GM18526 (cell line): ENCODE measurements around the gene MC2R.

Experiments used
- POLR2A ChIP-seq: IDR thresholded peaks from 3 replicates; pipeline ENCODE4 v1.6.1; 2011; ENCODE audit not compliant: insufficient read length; ENCODE audit errors: extremely low read depth

MC2R gene

DNA sequence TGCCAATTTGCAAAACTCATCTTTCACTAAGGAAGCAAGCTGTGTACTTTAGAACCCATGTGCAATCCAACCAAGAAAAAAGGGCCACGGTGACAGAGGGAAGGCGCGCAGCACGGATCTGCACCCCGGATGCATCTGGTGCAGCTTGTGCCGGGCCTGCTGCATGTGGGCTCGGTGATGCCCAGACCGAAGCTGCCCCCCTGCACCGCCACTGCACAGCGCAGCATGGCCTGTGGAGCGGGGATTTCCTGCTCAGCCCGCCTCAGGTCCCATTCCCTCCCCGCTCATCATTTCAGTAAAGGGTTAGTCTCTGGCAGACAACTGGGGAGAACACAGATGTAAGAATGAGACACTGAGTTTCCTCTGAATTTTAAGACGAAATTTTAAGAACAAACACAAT lies 43.0 kb downstream of the MC2R start:
- TF ChIP-seq POLR2A: no peak

DNA sequence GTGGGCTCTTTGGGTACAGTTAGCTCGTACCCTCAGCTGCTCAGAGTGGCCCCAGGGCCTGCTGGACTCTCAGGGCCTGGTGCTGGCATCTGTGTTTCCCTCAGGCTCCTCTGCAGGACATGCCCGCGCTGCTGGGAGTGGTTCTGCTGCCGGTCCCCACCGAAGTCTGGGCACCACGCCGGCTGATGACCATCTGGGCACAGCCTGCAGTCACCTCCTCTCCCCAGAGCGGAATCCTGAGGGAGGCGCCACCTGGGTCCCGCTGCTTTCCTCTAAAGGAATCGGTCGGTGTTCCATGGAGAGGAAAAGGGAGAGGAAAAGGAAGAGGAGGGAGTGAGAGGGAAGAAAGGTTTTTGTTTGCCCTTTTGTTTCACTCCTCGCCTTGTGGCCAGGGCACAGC lies 43.6 kb downstream of the MC2R start:
- TF ChIP-seq POLR2A: no peak

DNA sequence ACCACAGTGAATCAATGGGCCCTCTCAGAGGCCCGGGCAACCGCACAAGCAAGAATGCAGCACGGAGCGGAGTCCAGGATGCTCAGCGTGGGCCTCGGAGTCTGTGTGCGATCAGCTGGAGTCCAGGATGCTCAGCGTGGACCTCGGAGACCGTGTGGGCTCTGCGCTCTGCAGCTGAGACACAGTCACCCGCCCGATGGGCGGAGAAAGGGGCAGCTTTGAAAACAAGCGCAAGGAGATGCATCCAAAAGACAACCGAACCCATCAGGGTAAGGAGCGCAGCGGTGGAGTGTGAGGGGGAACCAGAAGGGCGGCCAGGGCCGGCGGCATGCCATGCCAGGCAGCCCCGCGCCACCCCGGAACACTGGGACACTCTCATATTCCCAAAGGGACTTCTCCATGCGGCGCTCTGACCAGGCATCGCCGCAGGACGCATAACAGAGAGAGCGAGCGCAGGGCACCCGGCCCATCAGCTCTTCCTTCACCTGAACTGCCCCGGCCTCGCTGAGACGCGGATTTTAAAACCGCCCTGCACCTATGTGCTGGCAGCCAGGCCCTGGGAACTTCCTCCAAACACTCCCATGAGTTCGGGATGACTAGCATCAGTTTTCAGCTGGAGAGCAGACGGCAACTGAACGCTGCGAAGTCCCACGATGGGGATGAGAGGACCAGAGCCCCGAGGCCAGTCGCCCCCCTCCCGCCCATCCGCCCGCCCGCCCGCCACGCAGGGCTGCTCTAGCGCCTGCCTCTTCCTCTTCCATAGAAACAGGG lies 46.6 kb downstream of the MC2R start:
- no peak for TF ChIP-seq POLR2A

DNA sequence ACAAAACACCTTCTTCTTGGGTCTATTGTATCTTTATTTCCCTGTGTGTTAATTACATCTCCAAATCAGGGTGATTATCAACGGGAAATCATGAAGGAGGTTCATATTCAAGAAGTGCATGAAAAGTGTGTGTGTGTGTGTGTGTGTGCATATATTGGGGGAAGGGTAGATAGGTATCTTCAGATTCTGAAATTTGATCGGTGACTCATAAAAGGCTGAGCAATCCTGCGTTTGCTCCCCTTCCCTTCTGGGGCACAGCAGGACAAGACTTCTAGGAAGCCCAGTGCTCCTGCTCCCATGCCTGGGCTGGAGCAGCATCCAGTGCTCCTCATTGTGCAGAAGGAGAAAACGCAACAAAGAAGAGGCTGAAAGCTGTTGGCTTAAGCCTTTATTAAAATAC lies 65.5 kb downstream of the MC2R start:
- no peak for TF ChIP-seq POLR2A

DNA sequence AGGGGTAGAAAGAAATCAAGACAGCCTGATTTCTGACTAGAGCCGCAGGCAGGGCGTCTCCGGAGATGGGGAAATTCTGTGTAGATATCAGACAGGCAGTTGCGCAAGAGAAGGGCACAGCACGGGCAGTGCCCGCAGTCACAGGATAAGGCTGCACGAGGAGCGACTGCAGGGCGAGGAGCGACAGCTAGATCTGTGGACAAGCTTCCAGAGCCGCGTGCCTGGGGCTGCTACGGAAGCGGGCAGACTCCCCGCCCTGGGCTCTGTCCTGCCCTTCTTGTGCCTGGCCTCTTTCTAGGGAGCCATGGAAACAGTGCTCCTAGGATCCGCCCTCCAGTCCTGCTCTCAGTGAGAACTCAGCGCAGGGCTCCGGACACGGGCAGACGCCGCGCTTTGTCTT lies 78.8 kb downstream of the MC2R start:
- TF ChIP-seq POLR2A: no peak

DNA sequence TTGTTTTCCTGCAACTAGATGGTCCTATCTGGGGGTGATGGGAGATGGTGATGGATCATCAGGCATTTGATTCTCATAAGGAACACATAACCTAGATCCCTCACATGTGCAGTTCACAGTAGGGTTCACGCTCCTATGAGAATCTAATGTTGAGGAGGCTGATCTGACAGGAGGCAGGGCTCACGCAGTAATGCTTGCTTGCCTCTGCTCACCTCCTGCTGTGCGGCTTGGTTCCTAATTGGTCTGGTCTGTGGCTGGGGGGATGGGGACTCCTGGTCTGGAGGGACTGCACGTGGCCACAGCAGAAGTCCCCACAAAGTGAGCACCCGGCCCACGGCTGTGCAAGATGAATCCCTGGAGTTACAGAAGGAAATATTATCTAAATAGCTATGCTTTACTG lies 80.1 kb downstream of the MC2R start:
- TF ChIP-seq POLR2A: no peak

DNA sequence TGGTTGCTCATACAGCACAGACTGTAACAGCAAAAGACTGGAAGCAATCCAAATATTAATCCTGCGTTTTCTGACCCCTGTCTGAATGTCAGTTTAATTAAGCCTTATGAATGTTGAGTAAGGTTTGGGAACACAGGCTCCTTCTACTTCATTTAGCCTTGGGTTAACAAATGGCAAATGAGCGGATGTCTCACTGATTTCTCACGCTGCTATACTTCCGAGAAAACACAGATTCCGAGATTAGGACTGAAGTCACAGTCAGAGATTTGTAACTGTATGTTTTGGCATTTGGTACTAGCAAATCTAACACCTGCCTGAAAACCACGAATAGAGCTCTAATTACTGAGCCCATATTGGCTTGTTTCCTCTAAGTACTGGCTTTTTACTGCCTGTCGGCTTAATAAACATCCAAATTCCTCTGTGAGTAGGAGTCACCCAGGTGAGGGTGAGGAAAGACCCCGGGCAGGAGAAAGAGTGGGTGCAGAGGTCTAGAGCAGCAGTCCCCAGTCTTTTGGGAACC lies 80.8 kb downstream of the MC2R start:
- no peak for TF ChIP-seq POLR2A
